ENCODE measurements around the gene MOGAT2.

MOGAT2 gene

GRCh38 chr11:75722669-75723042 is 5.0 kb downstream of the MOGAT2 start:
- no peak for TF ChIP-seq CTCF (conservative IDR thresholded peaks at IDR 0.05; ENCODE audit: low read depth)
- no peak for DNase-seq (ENCODE audit: low spot score)
- ChIA-PET CTCF (interaction anchor here (0.7 to 0.9 kb wide), 3 partner anchors 15 to 570 kb away, joined by 3 to 4 read pairs (median 3); no protein-coding TSS in a partner anchor), POLR2A (ENCODE audit: low non-redundant PET) (no interaction called here)
- no peak overlapping the region for H3K27ac ChIP-seq

DNA sequence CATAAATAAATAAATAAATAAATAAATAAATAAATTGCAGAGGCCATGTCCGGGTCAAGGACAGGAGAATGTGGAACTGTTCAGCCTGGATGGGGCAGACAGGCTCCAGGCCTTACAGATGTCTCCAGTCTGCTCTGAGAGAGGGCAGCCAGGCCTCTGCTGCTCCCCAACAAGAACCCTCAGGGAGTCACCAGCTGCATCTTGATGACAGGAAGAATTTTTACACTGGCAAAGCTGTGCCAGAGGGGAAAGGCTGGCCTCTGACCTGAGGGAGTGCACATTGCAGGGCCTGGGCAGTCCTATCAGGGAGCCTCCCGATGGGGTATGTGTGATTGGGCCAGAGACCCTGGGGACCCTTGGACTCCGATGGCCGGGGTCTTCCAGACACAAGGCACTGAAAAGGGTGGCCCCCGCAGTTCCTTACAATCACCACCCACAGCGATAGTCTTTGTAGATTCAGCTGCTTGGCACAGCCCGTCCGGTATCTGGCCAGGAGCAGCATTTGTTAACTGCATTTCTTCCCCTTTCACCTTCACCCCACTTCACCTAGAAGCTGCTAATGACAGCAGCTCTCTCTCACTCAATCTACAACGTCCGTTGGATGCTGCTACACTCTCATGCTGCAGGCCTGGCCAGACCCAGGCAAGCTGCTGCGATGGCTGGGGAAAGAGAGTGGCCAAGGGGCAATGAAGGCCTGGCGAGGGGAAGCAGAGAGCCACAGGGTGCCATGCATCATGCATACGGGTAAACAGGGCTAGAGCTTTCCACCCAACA is 8.1 kb downstream of the MOGAT2 start:
- CTCF ChIA-PET, result interaction anchor here (0.7 kb wide), 1 partner anchor 192 kb away, joined by 3 read pairs; no protein-coding TSS in a partner anchor
- DNase-seq (ENCODE audit: low spot score), result no peak
- POLR2A ChIA-PET (ENCODE audit: low non-redundant PET), result no interaction called here
- TF ChIP-seq CTCF (conservative IDR thresholded peaks at IDR 0.05; ENCODE audit: low read depth), result no peak
- H3K27ac ChIP-seq, result no peak overlapping the region

DNA sequence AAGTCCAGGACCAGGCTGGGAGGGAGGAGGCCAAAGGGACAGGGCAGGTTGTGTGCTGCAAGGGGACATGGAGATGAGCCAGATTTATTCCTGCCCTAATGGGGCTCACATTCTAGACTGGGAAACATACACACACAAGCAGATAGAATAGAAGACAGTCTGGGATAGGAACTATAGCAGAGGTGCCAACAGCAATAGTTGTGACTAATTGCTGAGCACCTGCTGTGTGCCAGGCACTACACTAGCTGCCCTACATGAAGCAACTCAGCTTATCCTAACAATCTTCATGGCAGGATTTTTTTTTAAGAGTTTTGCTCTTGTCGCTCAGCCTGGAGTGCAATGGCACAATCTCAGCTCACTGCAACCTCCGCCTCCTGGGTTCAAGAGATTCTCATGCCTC is 11.4 kb downstream of the MOGAT2 start:
- no peak for TF ChIP-seq CTCF (conservative IDR thresholded peaks at IDR 0.05; ENCODE audit: low read depth)
- no peak for DNase-seq (ENCODE audit: low spot score)
- CTCF ChIA-PET, result no interaction called here
- no peak overlapping the region for H3K27ac ChIP-seq
- POLR2A ChIA-PET (ENCODE audit: low non-redundant PET), result no interaction called here

DNA sequence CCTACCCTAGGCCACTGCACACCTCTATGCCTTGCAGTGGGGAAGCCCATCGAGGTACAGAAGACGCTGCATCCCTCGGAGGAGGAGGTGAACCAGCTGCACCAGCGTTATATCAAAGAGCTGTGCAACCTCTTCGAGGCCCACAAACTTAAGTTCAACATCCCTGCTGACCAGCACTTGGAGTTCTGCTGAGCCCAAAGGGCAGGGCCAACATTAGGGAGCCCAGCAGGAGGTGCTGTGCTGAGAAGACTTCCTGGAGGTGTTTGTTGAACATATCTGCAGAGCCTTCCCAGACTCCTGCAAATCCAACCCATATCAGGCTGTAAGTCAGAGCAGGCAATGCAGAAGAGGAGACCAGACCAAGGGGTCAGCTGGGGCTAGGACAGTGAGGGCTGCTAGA is 13.5 kb downstream of the MOGAT2 start:
- no peak for TF ChIP-seq CTCF (conservative IDR thresholded peaks at IDR 0.05; ENCODE audit: low read depth)
- no peak for DNase-seq (ENCODE audit: low spot score)
- POLR2A ChIA-PET (ENCODE audit: low non-redundant PET), result no interaction called here
- H3K27ac ChIP-seq, result no peak overlapping the region
- CTCF ChIA-PET, result no interaction called here

DNA sequence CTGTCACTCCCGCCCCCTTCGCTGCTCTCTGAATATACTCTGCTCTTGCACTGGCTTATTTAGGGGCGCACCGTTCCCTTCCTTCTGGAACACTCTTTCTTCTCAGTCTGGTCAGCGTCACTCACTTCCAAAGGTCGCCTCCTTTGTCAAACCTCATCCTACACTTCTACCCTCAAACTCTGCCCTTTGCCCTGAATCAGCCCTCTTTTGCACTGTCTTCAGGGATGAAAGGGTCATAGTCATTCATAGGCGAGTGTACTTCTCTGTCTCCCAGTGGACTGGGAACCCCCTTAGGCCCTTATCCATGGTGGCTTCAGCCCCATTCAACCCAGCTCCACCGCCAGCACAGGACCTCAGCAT is 15.4 kb downstream of the MOGAT2 start:
- TF ChIP-seq CTCF (conservative IDR thresholded peaks at IDR 0.05; ENCODE audit: low read depth), result no peak
- ChIA-PET POLR2A (ENCODE audit: low non-redundant PET) (no interaction called here), CTCF (no interaction called here)
- no peak overlapping the region for H3K27ac ChIP-seq
- no peak for DNase-seq (ENCODE audit: low spot score)

GRCh38 chr11:75733431-75734107 is 15.9 kb downstream of the MOGAT2 start:
- CTCF ChIA-PET, result interaction anchor here (0.6 kb wide), 1 partner anchor 91 kb away, joined by 7 read pairs; no protein-coding TSS in a partner anchor
- POLR2A ChIA-PET (ENCODE audit: low non-redundant PET), result no interaction called here
- H3K27ac ChIP-seq, result no peak overlapping the region
- no peak for DNase-seq (ENCODE audit: low spot score)
- no peak for TF ChIP-seq CTCF (conservative IDR thresholded peaks at IDR 0.05; ENCODE audit: low read depth)

All from RWPE1 (cell line).